GM12878 (cell line): ENCODE data around the gene SELPLG. TPM values are rescaled to one million over a fixed set of nuclear protein-coding genes. Genes with fewer than 3 reads are reported as not detected.

ENCODE experiments used
- ATAC-seq: fragments of 200-7000 bp; cut with Tn5 transposase; 3 replicates; pipeline ENCODE4 v1.9.1; 2020; ENCODE audit warnings: mild to moderate bottlenecking, moderate library complexity
- BruUV-seq: library from RNA; stranded (reverse); fragments of 400-500 nt; replicated peaks from 2 replicates; lab custom pipeline; 2021; lab: Mats Ljungman, UMichigan
- CTCF ChIA-PET: fragments of 300-600 bp; sonication (Branson Sonifier 250); formaldehyde crosslinking; extraction: SDS; loops from one replicate; lab custom pipeline; 2021; ENCODE audit warnings: inconsistent platforms; lab: Yijun Ruan, JAX
- POLR2A ChIA-PET: fragments of 350-600 bp; formaldehyde crosslinking; extraction: SDS; loops from one replicate; lab custom pipeline; 2021; ENCODE audit warnings: inconsistent platforms; lab: Charles Lee
- RAD21 ChIA-PET: fragments of 300-600 bp; sonication (Branson Sonifier 250); formaldehyde crosslinking; loops from one replicate; lab custom pipeline; 2023; ENCODE audit warnings: antibody characterized with exemption; ENCODE audit not compliant: unreplicated experiment; lab: Charles Lee
- SMC1A ChIA-PET: fragments of 300-600 bp; sonication (Branson Sonifier 250); formaldehyde crosslinking; loops from one replicate; lab custom pipeline; 2023; ENCODE audit not compliant: unreplicated experiment, uncharacterized antibody; lab: Charles Lee
- DNase-seq: peaks from one replicate; pipeline ENCODE4 v3.0.0-alpha.2; 2011; ENCODE audit warnings: low read depth, low spot score
- FAIRE-seq: peaks from 3 replicates; lab custom pipeline; 2011; peaks lifted over from hg19 to GRCh38; lab: Jason Lieb, UNC
- H2AFZ ChIP-seq: 2 replicates; pipeline ENCODE4 v1.6.0; 2011; ENCODE audit warnings: low read depth, low read length, control low read depth; ENCODE audit not compliant: control insufficient read depth
- H3K27ac ChIP-seq: 2 replicates; pipeline ENCODE4 v1.5.1; 2011; ENCODE audit warnings: control low read depth; ENCODE audit not compliant: control insufficient read depth, insufficient read depth
- H3K27me3 ChIP-seq, 2 experiments: replicated peaks in 1 of 2; 2 replicates each; pipeline versions ENCODE4 v1.6.0 to v1.6.1; 2011; ENCODE audit warnings: low read length in 1 of 2; ENCODE audit not compliant: control insufficient read depth in 2 of 2, insufficient read depth in 2 of 2
- H3K36me3 ChIP-seq, 2 experiments: 2 replicates each; pipeline ENCODE4 v1.5.1; 2011; ENCODE audit warnings: low read length in 1 of 2; ENCODE audit not compliant: control insufficient read depth in 2 of 2, insufficient read depth in 2 of 2
- H3K4me1 ChIP-seq: 2 replicates; pipeline ENCODE4 v1.6.1; 2011; ENCODE audit warnings: mild to moderate bottlenecking, low read length, moderate library complexity, mixed read lengths; ENCODE audit not compliant: control insufficient read depth, insufficient read depth
- H3K4me2 ChIP-seq: 2 replicates; pipeline ENCODE4 v1.6.0; 2011; ENCODE audit warnings: control low read depth; ENCODE audit not compliant: control insufficient read depth, insufficient read depth
- H3K4me3 ChIP-seq: fragments of 200-600 bp; sonication (generic); 2 replicates; pipeline ENCODE4 v1.5.1; 2016
- H3K79me2 ChIP-seq: 2 replicates; pipeline ENCODE4 v1.6.0; 2011; ENCODE audit warnings: low read length; ENCODE audit not compliant: control insufficient read depth, insufficient read depth
- H3K9ac ChIP-seq: 2 replicates; pipeline ENCODE4 v1.8.0; 2011; ENCODE audit warnings: low read length, control low read depth, mixed read lengths; ENCODE audit not compliant: control insufficient read depth, insufficient read depth
- H3K9me3 ChIP-seq: replicated peaks from 3 replicates; pipeline ENCODE4 v1.5.1; 2011; ENCODE audit warnings: mild to moderate bottlenecking, low read length; ENCODE audit not compliant: control insufficient read depth, insufficient read depth
- H4K20me1 ChIP-seq: 2 replicates; pipeline ENCODE4 v1.6.0; 2011; ENCODE audit not compliant: control insufficient read depth, insufficient read depth
- BHLHE40 ChIP-seq, 2 experiments: fragments of 450-650 bp in 1 of 2; IDR thresholded peaks; 2 replicates each; pipeline ENCODE4 v1.6.1; 2011 to 2017; ENCODE audit warnings: low read depth in 2 of 2, borderline replicate concordance in 1 of 2, improper control_type of control experiment in 1 of 2, low read length in 1 of 2, mild to moderate bottlenecking in 1 of 2
- CBX5 ChIP-seq: sonication (generic); IDR thresholded peaks from 2 replicates; pipeline ENCODE4 v1.6.1; 2016; ENCODE audit warnings: low read depth, moderate library complexity, mild to moderate bottlenecking, inconsistent platforms
- EGR1 ChIP-seq, 2 experiments: IDR thresholded peaks; 1 replicate in 1 of 2; 2 replicates in 1 of 2; pipeline ENCODE4 v1.6.1; 2011 to 2012; ENCODE audit warnings: low read depth in 2 of 2, low read length in 2 of 2, borderline replicate concordance in 1 of 2, mild to moderate bottlenecking in 1 of 2, moderate library complexity in 1 of 2
- HDGF ChIP-seq: fragments of 450-650 bp; IDR thresholded peaks from 2 replicates; pipeline ENCODE4 v1.6.1; 2016; ENCODE audit warnings: antibody characterized with exemption
- IRF4 ChIP-seq: IDR thresholded peaks from 2 replicates; pipeline ENCODE4 v1.6.1; 2011; ENCODE audit warnings: low read depth, low read length
- IRF5 ChIP-seq: fragments of 450-650 bp; IDR thresholded peaks from 2 replicates; pipeline ENCODE4 v1.6.1; 2017; ENCODE audit warnings: borderline replicate concordance
- MTA2 ChIP-seq: fragments of 450-650 bp; IDR thresholded peaks from 2 replicates; pipeline ENCODE4 v1.6.1; 2016; ENCODE audit warnings: low read depth, mild to moderate bottlenecking, moderate library complexity
- RAD51 ChIP-seq: fragments of 450-650 bp; IDR thresholded peaks from 2 replicates; pipeline ENCODE4 v1.6.1; 2016; ENCODE audit warnings: moderate library complexity, mild to moderate bottlenecking, inconsistent platforms
- RBBP5 ChIP-seq: fragments of 200-600 bp; sonication (generic); conservative IDR thresholded peaks from 2 replicates; pipeline ENCODE4 v1.6.1; 2016
- RUNX3 ChIP-seq: IDR thresholded peaks from 2 replicates; pipeline ENCODE4 v1.6.1; 2012; ENCODE audit warnings: low read length, inconsistent platforms
- SIX5 ChIP-seq: IDR thresholded peaks from 2 replicates; pipeline ENCODE4 v1.6.1; 2011; ENCODE audit warnings: mild to moderate bottlenecking, low read depth, low read length, moderate library complexity; ENCODE audit not compliant: severe bottlenecking
- SP1 ChIP-seq: IDR thresholded peaks from one replicate; pipeline ENCODE4 v1.6.1; 2011; ENCODE audit warnings: low read depth, low read length
- TCF7 ChIP-seq: IDR thresholded peaks from 2 replicates; pipeline ENCODE4 v1.6.1; 2014; ENCODE audit warnings: antibody characterized with exemption, borderline replicate concordance
- ZNF217 ChIP-seq: fragments of 450-650 bp; IDR thresholded peaks from 2 replicates; pipeline ENCODE4 v1.6.1; 2017; ENCODE audit warnings: antibody characterized with exemption, mild to moderate bottlenecking
- ZNF274 ChIP-seq: IDR thresholded peaks from one replicate; pipeline ENCODE4 v1.8.0; 2011; ENCODE audit not compliant: insufficient read length, insufficient read depth
- ZSCAN29 ChIP-seq: fragments of 450-650 bp; IDR thresholded peaks from 2 replicates; pipeline ENCODE4 v1.6.1; 2017; ENCODE audit warnings: mild to moderate bottlenecking, moderate library complexity
- WGBS: methylation state at CpG from one replicate; pipeline ENCODE4 v1.1.6; 2016; ENCODE audit warnings: low lambda C conversion rate; ENCODE audit not compliant: insufficient replicate concordance, insufficient coverage; ENCODE audit errors: missing lambda C conversion rate; 5-methylcytosine and 5-hydroxymethylcytosine counted together
- in situ Hi-C: fragments of 300-500 bp; cut with MboI; formaldehyde crosslinking; loops from 9 replicates; pipeline ENCODE4 v1.14.3; 2018; ENCODE audit warnings: mixed read lengths
- intact Hi-C: fragments of 100-400 bp; cut with micrococcal nuclease; formaldehyde crosslinking; loops from one replicate; pipeline ENCODE4 v1.14.2; 2022; ENCODE audit not compliant: unreplicated experiment
- polyA plus RNA-seq, 11 experiments: library from polyadenylated mRNA; depleted of rRNA in 4 of 11; unstranded in 6 of 11; stranded (reverse) in 5 of 11; fragments of >200 nt; fragmentation: Nextera tagmentation in 4 of 11; fragmentation: Illumina TruSeq in 1 of 11; extraction: Ambion mirVana in 4 of 11; extraction: Trizol in 1 of 11; gene quantifications; 1 replicate in 1 of 11; 2 replicates in 10 of 11; pipeline versions ENCODE4 v1.2.1 to v1.2.3, GENCODE V29; 2011 to 2016; ENCODE audit warnings: inconsistent platforms in 2 of 11, missing spikeins in 2 of 11, low read depth in 1 of 11
- total RNA-seq, 4 experiments: library from RNA; depleted of rRNA in 3 of 4; stranded (reverse); fragments of >200 nt in 3 of 4; fragmentation: Illumina TruSeq in 1 of 4; extraction: Trizol in 1 of 4; gene quantifications; 2 replicates each; pipeline versions ENCODE4 v1.2.1 to v1.2.3, GENCODE V29; 2013 to 2021

SELPLG gene
- total and polyA plus RNA-seq, 10 of the 15 experiments (the other 5 are each of a cell fraction or from before 2014, with no cell fraction given), result 3.2 to 32.3 (median 23.9) TPM

GRCh38 chr12:108616359-108616758 lies 17.3 kb downstream of the SELPLG start:
- 91% methylated on average over 2 of the region's 2 CpGs for WGBS
- H3K4me1 ChIP-seq, result peaks cover 55% of the 10 kb centered on the region
- POLR2A ChIA-PET, result interaction anchor here (1.1 to 8.2 kb wide), 7 partner anchors 18 to 235 kb away, joined by 3 to 211 read pairs (median 7); partner anchors contain the start of genes ISCU and SELPLG
- CTCF ChIA-PET, result interaction anchor here (0.9 to 17.2 kb wide), 8 partner anchors 20 to 241 kb away, joined by 3 to 866 read pairs (median 30); partner anchors contain the start of genes ISCU, SART3, SELPLG and SSH1
- no peak overlapping the region for H2AFZ ChIP-seq
- no peaks in the 10 kb centered on the region for H3K36me3 ChIP-seq
- FAIRE-seq (no peak), DNase-seq (no peak), ATAC-seq (no peak)
- peak overlapping the region; percentile 89 for H3K4me2 ChIP-seq
- no peak overlapping the region; the same call in 1 of the 2 replicates for H3K4me3 ChIP-seq
- SMC1A ChIA-PET, result interaction anchor here (0.5 to 11.4 kb wide), 12 partner anchors 8 to 169 kb away, joined by 3 to 718 read pairs (median 6); partner anchors contain the start of genes ISCU, SART3 and SELPLG
- H3K27me3 ChIP-seq, result no peaks in the 10 kb centered on the region
- no peaks in the 10 kb centered on the region for H4K20me1 ChIP-seq
- TF ChIP-seq HDGF (peak; percentile 76), IRF5 (no peak)
- in situ Hi-C loops (loop anchor here (5.0 kb wide), 2 partner anchors 49 to 284 kb away; no protein-coding TSS in a partner anchor), intact Hi-C loops (loop anchor here (5.0 kb wide), 1 partner anchor 99 kb away; the partner anchor contains the start of gene FICD)
- peaks cover 13% of the 10 kb centered on the region; the same call in 2 of the 3 replicates for H3K9me3 ChIP-seq
- BruUV-seq, result no TSS peak
- H3K27ac ChIP-seq, result peak overlapping the region; percentile 99
- RAD21 ChIA-PET, result interaction anchor here (1.1 to 15.9 kb wide), 10 partner anchors 16 to 334 kb away, joined by 3 to 633 read pairs (median 8); partner anchors contain the start of genes ISCU, SART3 and SELPLG
- H3K9ac ChIP-seq, result peak overlapping the region; percentile 63
- no peaks in the 10 kb centered on the region for H3K79me2 ChIP-seq

- peak overlapping the region; percentile 99 for H3K27ac ChIP-seq
- TF ChIP-seq RUNX3 (peak; percentile 42; the same call in 1 of the 2 replicates), SP1 (peak; percentile 7), ZNF274 (no peak), EGR1 (IDR thresholded peaks at IDR 0.05; ENCODE audit: borderline replicate concordance in 1 of 2, low read depth in 2 of 2, low read length in 2 of 2) (no peak), ZNF217 (no peak; the same call in 1 of the 2 replicates), MTA2 (no peak), SIX5 (no peak), BHLHE40 (IDR thresholded peaks at IDR 0.05; ENCODE audit: borderline replicate concordance in 1 of 2, low read depth in 2 of 2, low read length in 1 of 2) (no peak), RBBP5 (no peak), CBX5 (peak; percentile 85; the same call in 1 of the 2 replicates), RAD51 (no peak), IRF4 (no peak), TCF7 (no peak), ZSCAN29 (no peak)
Measured at GRCh38 chr12:108615918-108616317, 17.8 kb downstream of the SELPLG start.

More at GRCh38 chr12:108615918-108616317, 17.8 kb downstream of the SELPLG start:
- peaks cover 13% of the 10 kb centered on the region; the same call in 2 of the 3 replicates for H3K9me3 ChIP-seq
- intact Hi-C loops (loop anchor here (5.0 kb wide), 1 partner anchor 99 kb away; the partner anchor contains the start of gene FICD), in situ Hi-C loops (loop anchor here (5.0 kb wide), 2 partner anchors 49 to 284 kb away; no protein-coding TSS in a partner anchor)
- 88% methylated on average over 1 of the region's 1 CpG for WGBS
- BruUV-seq, result no TSS peak
- ChIA-PET POLR2A (interaction anchor here (2.6 to 8.2 kb wide), 4 partner anchors 19 to 49 kb away, joined by 7 to 211 read pairs (median 52); partner anchors contain the start of genes ISCU and SELPLG), SMC1A (interaction anchor here (0.9 to 11.4 kb wide), 10 partner anchors 11 to 103 kb away, joined by 3 to 718 read pairs (median 4); partner anchors contain the start of genes ISCU and SART3), RAD21 (interaction anchor here (2.6 to 15.9 kb wide), 4 partner anchors 19 to 188 kb away, joined by 7 to 633 read pairs (median 148); partner anchors contain the start of genes ISCU, SART3 and SELPLG), CTCF (interaction anchor here (0.8 to 17.2 kb wide), 6 partner anchors 20 to 242 kb away, joined by 3 to 866 read pairs (median 56); partner anchors contain the start of genes ISCU, SART3, SELPLG and SSH1)
- no peak overlapping the region for H3K4me3 ChIP-seq
- ATAC-seq (no peak), DNase-seq (no peak), FAIRE-seq (no peak)
- no peak overlapping the region for H2AFZ ChIP-seq
- H3K4me1 ChIP-seq, result peaks cover 55% of the 10 kb centered on the region
- peak overlapping the region; percentile 39 for H3K4me2 ChIP-seq
- H3K36me3 ChIP-seq, result no peaks in the 10 kb centered on the region
- H3K79me2 ChIP-seq, result no peaks in the 10 kb centered on the region
- no peak overlapping the region for H3K9ac ChIP-seq
- no peaks in the 10 kb centered on the region for H3K27me3 ChIP-seq
- no peaks in the 10 kb centered on the region for H4K20me1 ChIP-seq
